SK-N-SH (cell line): ENCODE data around the gene UBE2I.

Source experiments
- EZH2phosphoT487 ChIP-seq: fragments of 200-600 bp; sonication (generic); IDR thresholded peaks from 2 replicates; pipeline ENCODE4 v1.6.1; 2017; ENCODE audit warnings: low read depth, mixed run types, mild to moderate bottlenecking, antibody characterized with exemption, moderate library complexity, borderline replicate concordance
- MEF2A ChIP-seq: IDR thresholded peaks from 2 replicates; pipeline ENCODE4 v1.4.0; 2012; ENCODE audit warnings: low read depth, borderline replicate concordance
- POLR2AphosphoS5 ChIP-seq: IDR thresholded peaks from 2 replicates; pipeline ENCODE4 v1.6.1; 2012; ENCODE audit warnings: low read depth, low read length
- RCOR1 ChIP-seq: fragments of 150-350 bp; IDR thresholded peaks from 2 replicates; pipeline ENCODE4 v1.6.1; 2017; ENCODE audit warnings: antibody characterized with exemption, low read length
- SIN3A ChIP-seq: IDR thresholded peaks from 2 replicates; pipeline ENCODE4 v1.6.1; 2012; ENCODE audit warnings: low read depth, mild to moderate bottlenecking, low read length, moderate library complexity, borderline replicate concordance
- SMC3 ChIP-seq: IDR thresholded peaks from 2 replicates; pipeline ENCODE4 v1.6.1; 2012; ENCODE audit warnings: low read depth, low read length, improper control_type of control experiment
- TAF1 ChIP-seq: IDR thresholded peaks from 2 replicates; pipeline ENCODE4 v1.6.1; 2012; ENCODE audit warnings: low read depth, mild to moderate bottlenecking, low read length, moderate library complexity, borderline replicate concordance
- TF ChIP-seq, protein P1 (sequence below): fragments of 150-350 bp; IDR thresholded peaks from 2 replicates; pipeline ENCODE4 v1.6.1; 2017; ENCODE audit warnings: antibody characterized with exemption, low read length, low read depth, borderline replicate concordance
- TF ChIP-seq, protein P2 (sequence below): fragments of 200-600 bp; sonication (generic); IDR thresholded peaks from 2 replicates; pipeline ENCODE4 v1.6.1; 2017; ENCODE audit warnings: antibody characterized with exemption, mild to moderate bottlenecking, moderate library complexity
- TF ChIP-seq, protein P3 (sequence below): IDR thresholded peaks from 2 replicates; pipeline ENCODE4 v1.6.1; 2012; ENCODE audit warnings: mild to moderate bottlenecking, low read depth, low read length, moderate library complexity
- TF ChIP-seq, protein P4 (sequence below): IDR thresholded peaks from 2 replicates; pipeline ENCODE4 v1.4.0; 2012; ENCODE audit warnings: low read depth

DNA sequence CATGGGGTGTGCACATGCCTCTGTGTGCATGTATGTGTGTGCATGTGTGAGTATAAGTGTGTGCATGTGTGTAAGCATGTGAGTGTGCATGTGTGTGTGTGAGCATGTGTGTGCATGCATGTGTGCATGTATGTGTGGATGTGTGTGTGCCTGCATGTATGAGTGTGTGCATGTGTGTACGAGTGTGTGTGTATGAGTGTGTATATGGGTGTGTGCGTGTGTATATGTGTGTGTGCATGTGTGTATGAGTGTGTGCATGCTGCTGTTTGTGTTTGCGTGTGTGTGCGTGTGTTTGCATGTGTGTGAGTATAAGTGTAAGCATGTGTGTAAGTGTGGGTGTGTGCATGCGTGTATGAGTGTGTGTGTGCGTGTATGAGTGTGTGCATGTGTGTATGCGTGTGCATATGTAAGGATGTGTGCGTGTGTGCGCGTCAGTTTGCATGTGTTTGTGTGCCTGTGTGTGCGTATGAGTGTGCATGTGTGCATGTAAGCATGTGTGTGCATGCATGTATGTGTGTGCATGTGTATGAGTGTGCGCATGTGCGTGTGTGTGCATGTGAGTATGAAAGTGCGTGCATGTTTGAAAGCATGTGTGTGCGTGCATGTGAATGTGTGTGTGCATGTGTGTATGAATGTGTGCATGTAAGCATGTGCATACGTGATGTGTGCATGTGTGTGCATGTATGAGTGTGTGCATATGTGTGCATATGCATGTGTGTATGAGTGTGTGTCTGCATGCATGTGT lies 44.9 kb upstream of the UBE2I start:
- TF ChIP-seq, protein P1, sequence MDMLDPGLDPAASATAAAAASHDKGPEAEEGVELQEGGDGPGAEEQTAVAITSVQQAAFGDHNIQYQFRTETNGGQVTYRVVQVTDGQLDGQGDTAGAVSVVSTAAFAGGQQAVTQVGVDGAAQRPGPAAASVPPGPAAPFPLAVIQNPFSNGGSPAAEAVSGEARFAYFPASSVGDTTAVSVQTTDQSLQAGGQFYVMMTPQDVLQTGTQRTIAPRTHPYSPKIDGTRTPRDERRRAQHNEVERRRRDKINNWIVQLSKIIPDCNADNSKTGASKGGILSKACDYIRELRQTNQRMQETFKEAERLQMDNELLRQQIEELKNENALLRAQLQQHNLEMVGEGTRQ = no peak
- TF ChIP-seq POLR2AphosphoS5 = no peak
- TF ChIP-seq, protein P2, sequence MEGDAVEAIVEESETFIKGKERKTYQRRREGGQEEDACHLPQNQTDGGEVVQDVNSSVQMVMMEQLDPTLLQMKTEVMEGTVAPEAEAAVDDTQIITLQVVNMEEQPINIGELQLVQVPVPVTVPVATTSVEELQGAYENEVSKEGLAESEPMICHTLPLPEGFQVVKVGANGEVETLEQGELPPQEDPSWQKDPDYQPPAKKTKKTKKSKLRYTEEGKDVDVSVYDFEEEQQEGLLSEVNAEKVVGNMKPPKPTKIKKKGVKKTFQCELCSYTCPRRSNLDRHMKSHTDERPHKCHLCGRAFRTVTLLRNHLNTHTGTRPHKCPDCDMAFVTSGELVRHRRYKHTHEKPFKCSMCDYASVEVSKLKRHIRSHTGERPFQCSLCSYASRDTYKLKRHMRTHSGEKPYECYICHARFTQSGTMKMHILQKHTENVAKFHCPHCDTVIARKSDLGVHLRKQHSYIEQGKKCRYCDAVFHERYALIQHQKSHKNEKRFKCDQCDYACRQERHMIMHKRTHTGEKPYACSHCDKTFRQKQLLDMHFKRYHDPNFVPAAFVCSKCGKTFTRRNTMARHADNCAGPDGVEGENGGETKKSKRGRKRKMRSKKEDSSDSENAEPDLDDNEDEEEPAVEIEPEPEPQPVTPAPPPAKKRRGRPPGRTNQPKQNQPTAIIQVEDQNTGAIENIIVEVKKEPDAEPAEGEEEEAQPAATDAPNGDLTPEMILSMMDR = no peak
- TF ChIP-seq MEF2A = no peak
- TF ChIP-seq, protein P3, sequence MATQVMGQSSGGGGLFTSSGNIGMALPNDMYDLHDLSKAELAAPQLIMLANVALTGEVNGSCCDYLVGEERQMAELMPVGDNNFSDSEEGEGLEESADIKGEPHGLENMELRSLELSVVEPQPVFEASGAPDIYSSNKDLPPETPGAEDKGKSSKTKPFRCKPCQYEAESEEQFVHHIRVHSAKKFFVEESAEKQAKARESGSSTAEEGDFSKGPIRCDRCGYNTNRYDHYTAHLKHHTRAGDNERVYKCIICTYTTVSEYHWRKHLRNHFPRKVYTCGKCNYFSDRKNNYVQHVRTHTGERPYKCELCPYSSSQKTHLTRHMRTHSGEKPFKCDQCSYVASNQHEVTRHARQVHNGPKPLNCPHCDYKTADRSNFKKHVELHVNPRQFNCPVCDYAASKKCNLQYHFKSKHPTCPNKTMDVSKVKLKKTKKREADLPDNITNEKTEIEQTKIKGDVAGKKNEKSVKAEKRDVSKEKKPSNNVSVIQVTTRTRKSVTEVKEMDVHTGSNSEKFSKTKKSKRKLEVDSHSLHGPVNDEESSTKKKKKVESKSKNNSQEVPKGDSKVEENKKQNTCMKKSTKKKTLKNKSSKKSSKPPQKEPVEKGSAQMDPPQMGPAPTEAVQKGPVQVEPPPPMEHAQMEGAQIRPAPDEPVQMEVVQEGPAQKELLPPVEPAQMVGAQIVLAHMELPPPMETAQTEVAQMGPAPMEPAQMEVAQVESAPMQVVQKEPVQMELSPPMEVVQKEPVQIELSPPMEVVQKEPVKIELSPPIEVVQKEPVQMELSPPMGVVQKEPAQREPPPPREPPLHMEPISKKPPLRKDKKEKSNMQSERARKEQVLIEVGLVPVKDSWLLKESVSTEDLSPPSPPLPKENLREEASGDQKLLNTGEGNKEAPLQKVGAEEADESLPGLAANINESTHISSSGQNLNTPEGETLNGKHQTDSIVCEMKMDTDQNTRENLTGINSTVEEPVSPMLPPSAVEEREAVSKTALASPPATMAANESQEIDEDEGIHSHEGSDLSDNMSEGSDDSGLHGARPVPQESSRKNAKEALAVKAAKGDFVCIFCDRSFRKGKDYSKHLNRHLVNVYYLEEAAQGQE = no peak
- no peak for TF ChIP-seq RCOR1
- TF ChIP-seq TAF1 = no peak
- no peak for TF ChIP-seq SIN3A
- TF ChIP-seq SMC3 = no peak
- TF ChIP-seq, protein P4, sequence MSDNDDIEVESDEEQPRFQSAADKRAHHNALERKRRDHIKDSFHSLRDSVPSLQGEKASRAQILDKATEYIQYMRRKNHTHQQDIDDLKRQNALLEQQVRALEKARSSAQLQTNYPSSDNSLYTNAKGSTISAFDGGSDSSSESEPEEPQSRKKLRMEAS = no peak
- no peak for TF ChIP-seq EZH2phosphoT487
